GM10266 (cell line): ENCODE measurements around the gene VPS13D.

Experiments used
- DNase-seq: peaks from one replicate; pipeline ENCODE4 v3.0.0; 2012; ENCODE audit errors: extremely low spot score
- TF ChIP-seq, protein P1 (sequence below): IDR thresholded peaks from 2 replicates; pipeline ENCODE4 v1.5.1; 2012; ENCODE audit warnings: mild to moderate bottlenecking, low read depth; ENCODE audit not compliant: control insufficient read depth, insufficient read depth; ENCODE audit errors: missing control alignments

VPS13D gene

DNA sequence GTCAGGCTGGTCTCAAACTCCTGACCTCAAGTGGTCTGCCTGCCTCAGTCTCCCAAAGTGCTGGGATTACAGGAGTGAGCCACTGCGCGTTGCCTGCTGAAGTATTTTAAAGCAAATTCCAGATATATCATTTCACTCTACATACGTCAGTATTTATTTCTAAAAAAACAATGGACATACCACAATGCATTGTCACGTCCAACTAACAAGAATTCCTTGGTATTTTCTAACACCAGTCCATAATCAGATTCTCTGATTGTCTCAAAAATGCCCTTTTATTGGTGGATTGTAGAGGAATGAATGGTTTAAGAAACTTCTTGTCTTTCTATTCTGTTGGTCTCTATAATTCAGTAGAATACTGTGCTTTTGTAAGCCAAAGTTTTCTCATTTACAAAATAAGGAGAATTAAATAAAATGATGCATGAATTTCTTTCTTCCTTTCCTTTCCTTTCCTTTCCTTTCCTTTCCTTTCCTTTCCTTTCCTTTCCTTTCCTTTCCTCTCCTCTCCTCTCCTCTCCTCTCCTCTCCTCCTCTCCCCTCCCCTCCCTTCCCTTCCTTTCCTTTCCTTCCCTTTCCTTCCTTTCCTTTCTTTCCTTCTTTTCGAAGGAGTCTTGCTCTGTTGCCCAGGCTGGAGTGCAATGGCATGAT is 55.8 kb downstream of the VPS13D start:
- TF ChIP-seq, protein P1, sequence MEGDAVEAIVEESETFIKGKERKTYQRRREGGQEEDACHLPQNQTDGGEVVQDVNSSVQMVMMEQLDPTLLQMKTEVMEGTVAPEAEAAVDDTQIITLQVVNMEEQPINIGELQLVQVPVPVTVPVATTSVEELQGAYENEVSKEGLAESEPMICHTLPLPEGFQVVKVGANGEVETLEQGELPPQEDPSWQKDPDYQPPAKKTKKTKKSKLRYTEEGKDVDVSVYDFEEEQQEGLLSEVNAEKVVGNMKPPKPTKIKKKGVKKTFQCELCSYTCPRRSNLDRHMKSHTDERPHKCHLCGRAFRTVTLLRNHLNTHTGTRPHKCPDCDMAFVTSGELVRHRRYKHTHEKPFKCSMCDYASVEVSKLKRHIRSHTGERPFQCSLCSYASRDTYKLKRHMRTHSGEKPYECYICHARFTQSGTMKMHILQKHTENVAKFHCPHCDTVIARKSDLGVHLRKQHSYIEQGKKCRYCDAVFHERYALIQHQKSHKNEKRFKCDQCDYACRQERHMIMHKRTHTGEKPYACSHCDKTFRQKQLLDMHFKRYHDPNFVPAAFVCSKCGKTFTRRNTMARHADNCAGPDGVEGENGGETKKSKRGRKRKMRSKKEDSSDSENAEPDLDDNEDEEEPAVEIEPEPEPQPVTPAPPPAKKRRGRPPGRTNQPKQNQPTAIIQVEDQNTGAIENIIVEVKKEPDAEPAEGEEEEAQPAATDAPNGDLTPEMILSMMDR: no peak
- DNase-seq: no peak

DNA sequence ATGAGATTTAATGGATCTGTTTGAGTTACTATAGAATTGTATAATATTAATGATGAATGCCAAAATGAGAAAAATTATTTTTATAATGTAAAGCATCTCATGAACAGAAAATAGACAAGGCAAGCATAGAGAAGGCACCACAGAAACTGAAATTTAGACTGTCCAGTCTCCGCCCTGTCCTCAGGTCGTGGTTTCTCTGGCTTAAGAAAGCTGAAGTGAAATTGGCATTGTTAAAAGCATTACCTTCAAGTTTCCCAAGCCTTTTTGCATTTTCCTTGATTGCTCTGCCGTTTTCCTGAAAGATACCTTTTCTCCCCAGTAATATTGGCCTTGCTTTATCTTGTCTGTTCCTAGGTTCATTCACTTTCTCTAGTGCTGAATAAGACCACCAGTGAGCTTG is 58.0 kb downstream of the VPS13D start:
- TF ChIP-seq, protein P1: no peak
- peak; percentile 18 for DNase-seq

DNA sequence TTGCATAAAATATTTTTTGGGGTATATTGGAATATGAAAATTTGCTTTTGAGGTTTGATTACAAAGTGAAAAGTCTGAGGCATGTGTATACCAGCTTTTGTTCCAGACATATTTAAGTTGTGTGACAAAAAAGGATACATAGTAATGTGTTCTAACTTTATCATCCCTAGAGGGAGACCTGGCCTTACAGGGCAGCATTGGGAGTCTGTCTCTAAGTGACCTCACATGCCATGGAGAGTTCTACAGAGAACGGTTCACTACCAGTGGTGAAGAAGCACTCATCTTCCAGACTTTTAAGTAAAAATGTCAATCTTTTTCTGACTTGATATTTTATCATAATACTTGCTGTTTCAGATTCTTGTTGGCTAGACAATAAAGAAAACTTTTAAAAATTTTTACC is 61.0 kb downstream of the VPS13D start:
- DNase-seq: no peak
- TF ChIP-seq, protein P1: no peak

DNA sequence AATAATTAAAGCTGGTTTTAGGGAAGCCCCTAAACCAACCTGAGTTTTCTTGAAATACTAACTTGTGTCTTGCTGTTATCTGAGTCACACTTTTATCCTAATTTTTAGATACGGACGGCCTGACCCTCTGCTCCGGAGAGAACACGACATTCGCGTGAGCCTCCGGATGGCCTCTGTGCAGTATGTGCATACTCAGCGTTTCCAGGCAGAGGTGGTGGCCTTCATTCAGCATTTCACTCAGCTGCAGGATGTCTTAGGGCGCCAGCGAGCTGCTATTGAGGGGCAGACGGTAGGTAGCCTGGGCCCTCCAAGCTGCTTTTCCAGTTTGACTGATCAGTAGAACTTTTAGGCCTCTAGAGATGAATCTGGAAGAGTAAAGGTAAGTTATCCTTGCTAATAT is 63.6 kb downstream of the VPS13D start:
- DNase-seq: no peak
- TF ChIP-seq, protein P1: no peak

DNA sequence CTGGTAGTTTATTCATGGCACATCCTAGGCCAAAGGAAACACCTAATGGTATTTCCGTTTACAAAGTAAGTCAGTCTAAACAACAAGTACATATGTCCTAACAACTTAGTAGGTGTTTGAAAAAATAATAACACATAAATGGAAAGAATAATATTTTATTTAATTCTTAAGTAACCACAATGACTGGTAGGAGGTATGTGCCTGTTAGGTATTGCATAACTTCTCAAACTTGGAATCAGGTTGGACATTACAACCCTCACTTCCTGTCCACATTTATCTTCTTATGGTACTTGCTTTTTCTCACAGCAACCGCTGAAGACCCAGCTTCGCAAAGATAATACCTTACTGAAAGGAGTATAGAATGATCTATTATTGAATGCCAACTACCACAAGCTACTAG is 64.2 kb downstream of the VPS13D start:
- TF ChIP-seq, protein P1: no peak
- DNase-seq: no peak

DNA sequence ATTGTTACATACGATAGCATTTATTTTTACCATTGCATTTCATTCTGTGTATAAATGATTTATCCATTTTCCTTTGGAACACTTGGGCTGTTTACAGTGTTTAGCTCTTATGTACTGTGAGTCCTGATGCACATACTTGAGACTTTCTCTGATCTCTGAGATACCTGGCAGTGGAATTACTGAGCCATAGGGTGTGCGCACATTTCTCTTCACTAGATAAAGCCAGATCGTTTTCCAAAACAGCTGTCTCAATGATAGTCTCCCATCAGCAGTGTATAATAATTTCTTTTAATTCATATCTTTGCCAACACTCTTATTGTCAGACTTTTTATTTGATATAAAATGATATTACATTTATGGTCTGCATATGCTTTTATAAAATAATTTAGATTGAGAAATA is 66.2 kb downstream of the VPS13D start:
- DNase-seq: no peak
- TF ChIP-seq, protein P1: no peak

DNA sequence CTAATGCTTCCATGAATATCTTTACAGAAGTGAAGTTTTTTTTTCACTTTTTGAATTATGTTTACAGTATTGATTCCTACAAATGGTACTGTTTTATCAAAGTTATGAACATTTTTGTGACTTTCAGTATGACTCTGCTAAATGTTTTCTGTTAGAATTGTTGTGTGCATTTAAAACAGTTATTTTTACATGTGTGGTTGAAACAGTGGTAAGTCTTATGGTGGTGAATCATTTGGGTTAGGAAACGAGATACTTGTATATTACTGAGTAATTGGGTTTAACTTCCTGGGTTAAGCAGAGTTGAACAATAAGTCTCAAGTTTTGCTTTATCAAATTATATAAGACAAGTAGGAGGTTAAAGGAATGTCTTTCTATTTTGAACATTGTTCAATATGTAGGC is 66.8 kb downstream of the VPS13D start:
- TF ChIP-seq, protein P1: no peak
- DNase-seq: peak; percentile 39
